OCI-LY7 (cell line): ENCODE results near the gene CNGA4. TPM values are rescaled to one million over a fixed set of nuclear protein-coding genes. Genes with fewer than 3 reads are reported as not detected.

Source experiments
- BruUV-seq: library from RNA; stranded (reverse); fragments of 400-500 nt; replicated peaks from 2 replicates; lab custom pipeline; 2021; lab: Mats Ljungman, UMichigan
- CTCF ChIA-PET: fragments of 300-600 bp; sonication (Branson Sonifier 250); formaldehyde crosslinking; loops from one replicate; lab custom pipeline; 2022; ENCODE audit warnings: antibody characterized with exemption; ENCODE audit not compliant: unreplicated experiment; lab: Charles Lee
- POLR2A ChIA-PET: fragments of 300-600 bp; sonication (Branson Sonifier 250); formaldehyde crosslinking; loops from one replicate; lab custom pipeline; 2022; ENCODE audit warnings: antibody characterized with exemption; lab: Charles Lee
- DNase-seq: peaks from one replicate; pipeline ENCODE4 v3.0.0-alpha.2; 2015; ENCODE audit warnings: low spot score
- H2AFZ ChIP-seq: fragments of 200-600 bp; sonication (generic), shearing (Covaris generic); 2 replicates; pipeline ENCODE4 v1.6.1; 2014; ENCODE audit warnings: mild to moderate bottlenecking, antibody characterized with exemption, low read length, moderate library complexity
- H3K27ac ChIP-seq: fragments of 200-600 bp; sonication (generic); 2 replicates; pipeline ENCODE4 v1.5.1; 2014; ENCODE audit warnings: mixed run types, low read depth, mild to moderate bottlenecking, moderate library complexity, low read length, inconsistent platforms; ENCODE audit not compliant: poor library complexity, severe bottlenecking
- H3K36me3 ChIP-seq: fragments of 200-600 bp; sonication (generic); 2 replicates; pipeline ENCODE4 v1.6.1; 2014; ENCODE audit warnings: mild to moderate bottlenecking, antibody characterized with exemption, low read length, moderate library complexity, mixed read lengths; ENCODE audit not compliant: insufficient read depth
- H3K4me1 ChIP-seq: fragments of 200-600 bp; sonication (generic); 2 replicates; pipeline ENCODE4 v1.5.1; 2014; ENCODE audit warnings: mild to moderate bottlenecking, low read length; ENCODE audit not compliant: insufficient read depth, poor library complexity, severe bottlenecking
- H3K4me2 ChIP-seq: fragments of 200-600 bp; sonication (generic); 2 replicates; pipeline ENCODE4 v1.6.1; 2014; ENCODE audit warnings: mild to moderate bottlenecking, low read length
- H3K4me3 ChIP-seq: fragments of 200-600 bp; sonication (generic); 2 replicates; pipeline ENCODE4 v1.5.1; 2014; ENCODE audit warnings: mild to moderate bottlenecking, low read depth, low read length; ENCODE audit not compliant: poor library complexity, severe bottlenecking
- H3K79me2 ChIP-seq: fragments of 200-600 bp; sonication (generic); 2 replicates; pipeline ENCODE4 v1.6.1; 2016; ENCODE audit warnings: low read depth, mild to moderate bottlenecking, low read length, moderate library complexity, mixed read lengths; ENCODE audit not compliant: insufficient read depth
- H3K9me2 ChIP-seq: fragments of 200-600 bp; sonication (generic); 2 replicates; pipeline ENCODE4 v1.6.1; 2016; ENCODE audit warnings: mild to moderate bottlenecking, low read length, mixed read lengths; ENCODE audit not compliant: insufficient read depth
- H3K9me3 ChIP-seq: fragments of 200-600 bp; sonication (generic); 2 replicates; pipeline ENCODE4 v1.6.1; 2014; ENCODE audit warnings: mild to moderate bottlenecking, mixed run types, low read length, mixed read lengths
- H4K20me1 ChIP-seq: fragments of 200-600 bp; sonication (generic); 2 replicates; pipeline ENCODE4 v1.6.1; 2014; ENCODE audit warnings: mild to moderate bottlenecking, antibody characterized with exemption, low read length, moderate library complexity, mixed read lengths; ENCODE audit not compliant: insufficient read depth
- CTCF ChIP-seq: fragments of 200-600 bp; sonication (generic); conservative IDR thresholded peaks from 2 replicates; pipeline ENCODE4 v1.5.1; 2014; ENCODE audit warnings: mild to moderate bottlenecking, antibody characterized with exemption, low read length, moderate library complexity, mixed read lengths
- EZH2phosphoT487 ChIP-seq: fragments of 200-600 bp; sonication (generic); IDR thresholded peaks from 2 replicates; pipeline ENCODE4 v1.6.1; 2018; ENCODE audit warnings: low read depth, borderline replicate concordance, mild to moderate bottlenecking, mixed run types, antibody characterized with exemption, low read length, moderate library complexity, mixed read lengths
- intact Hi-C: fragments of 100-400 bp; cut with micrococcal nuclease; formaldehyde crosslinking; loops from one replicate; pipeline ENCODE4 v1.10.0; 2022; ENCODE audit not compliant: unreplicated experiment
- total RNA-seq, 2 experiments: library from RNA; depleted of rRNA in 1 of 2; stranded (reverse); fragments of >200 nt in 1 of 2; shearing (Covaris generic) in 1 of 2; gene quantifications; 2 replicates each; pipeline ENCODE4 v1.2.3, GENCODE V29; 2014 to 2022

CNGA4 gene
- total RNA-seq, 2 experiments from 2014 or later, result 0.28 to 0.97 TPM

- Histone ChIP-seq H3K36me3 (no peaks in the 10 kb centered on the region), H2AFZ (no peak overlapping the region), H3K79me2 (no peaks in the 10 kb centered on the region), H3K4me2 (no peak overlapping the region), H3K9me3 (no peaks in the 10 kb centered on the region), H3K27ac (no peak overlapping the region), H3K4me1 (no peaks in the 10 kb centered on the region), H3K4me3 (no peak overlapping the region), H3K9me2 (no peaks in the 10 kb centered on the region), H4K20me1 (no peaks in the 10 kb centered on the region)
- POLR2A ChIA-PET, result interaction anchor here (0.6 to 1.2 kb wide), 4 partner anchors 9 to 103 kb away, joined by 3 to 5 read pairs (median 3); no protein-coding TSS in a partner anchor
- TF ChIP-seq EZH2phosphoT487 (no peak), CTCF (peak; percentile 80)
- BruUV-seq, result no TSS peak
- intact Hi-C loops, result loop anchor here (1.0 kb wide), 1 partner anchor 102 kb away; no protein-coding TSS in a partner anchor
- CTCF ChIA-PET, result interaction anchor here (1.2 kb wide), 1 partner anchor 13 kb away, joined by 5 read pairs; the partner anchor contains the start of gene CNGA4
- DNase-seq, result peak; percentile 47
Observed at GRCh38 chr11:6251120-6251733, 12.3 kb downstream of the CNGA4 start.

GRCh38 chr11:6251990-6252473 lies 13.1 kb downstream of the CNGA4 start:
- CTCF ChIA-PET, result interaction anchor here (1.2 kb wide), 1 partner anchor 111 kb away, joined by 4 read pairs; no protein-coding TSS in a partner anchor

More at GRCh38 chr11:6251990-6252473, 13.1 kb downstream of the CNGA4 start:
- BruUV-seq, result no TSS peak
- Histone ChIP-seq H3K4me2 (no peak overlapping the region), H3K79me2 (no peaks in the 10 kb centered on the region), H4K20me1 (no peaks in the 10 kb centered on the region), H3K27ac (no peak overlapping the region), H3K4me1 (no peaks in the 10 kb centered on the region), H2AFZ (no peak overlapping the region), H3K4me3 (no peak overlapping the region), H3K9me3 (no peaks in the 10 kb centered on the region), H3K36me3 (no peaks in the 10 kb centered on the region), H3K9me2 (no peaks in the 10 kb centered on the region)
- intact Hi-C loops, result loop anchor here (1.0 kb wide), 1 partner anchor 101 kb away; no protein-coding TSS in a partner anchor
- TF ChIP-seq CTCF, result no peak
- no peak for TF ChIP-seq EZH2phosphoT487
- POLR2A ChIA-PET, result interaction anchor here (0.6 to 1.1 kb wide), 4 partner anchors 8 to 56 kb away, joined by 3 to 4 read pairs (median 3); no protein-coding TSS in a partner anchor
- no peak for DNase-seq
